GM18526 (cell line): ENCODE data around the gene RBM6.

ENCODE experiments used
- POLR2A ChIP-seq: IDR thresholded peaks from 3 replicates; pipeline ENCODE4 v1.6.1; 2011; ENCODE audit not compliant: insufficient read length; ENCODE audit errors: extremely low read depth

The RBM6 gene

GRCh38 chr3:49910409-49911123 lies 29.4 kb upstream of the RBM6 start:
- no peak for TF ChIP-seq POLR2A

- no peak for TF ChIP-seq POLR2A
Observed at GRCh38 chr3:49911124-49911420, 28.9 kb upstream of the RBM6 start.

- no peak for TF ChIP-seq POLR2A
Observed at GRCh38 chr3:49911611-49912010, 28.3 kb upstream of the RBM6 start.

- TF ChIP-seq POLR2A, result no peak
Observed at GRCh38 chr3:49912881-49913281, 27.1 kb upstream of the RBM6 start.

GRCh38 chr3:49914906-49915305 lies 25.0 kb upstream of the RBM6 start:
- TF ChIP-seq POLR2A, result no peak

GRCh38 chr3:49916686-49917085 lies 23.3 kb upstream of the RBM6 start:
- TF ChIP-seq POLR2A, result no peak

- no peak for TF ChIP-seq POLR2A
Observed at GRCh38 chr3:49924683-49925082, 15.3 kb upstream of the RBM6 start.

- TF ChIP-seq POLR2A, result no peak
Observed at GRCh38 chr3:49925485-49925884, 14.5 kb upstream of the RBM6 start.

GRCh38 chr3:49926117-49926728 lies 13.7 kb upstream of the RBM6 start:
- no peak for TF ChIP-seq POLR2A

- TF ChIP-seq POLR2A, result no peak
Observed at GRCh38 chr3:49927798-49928197, 12.2 kb upstream of the RBM6 start.

GRCh38 chr3:49928481-49929017 lies 11.4 kb upstream of the RBM6 start:
- no peak for TF ChIP-seq POLR2A

GRCh38 chr3:49929291-49930167 lies 10.4 kb upstream of the RBM6 start, which contains the start of gene MON1A:
Gene MON1A (minus strand): TSS chr3:49929811. CDS start chr3:49913346, 16,465 bp downstream.
- peak; percentile 52 for TF ChIP-seq POLR2A

- TF ChIP-seq POLR2A, result no peak
Observed at GRCh38 chr3:49930168-49930690, 9.7 kb upstream of the RBM6 start.

- no peak for TF ChIP-seq POLR2A
Observed at GRCh38 chr3:49930922-49931321, 9.0 kb upstream of the RBM6 start.

GRCh38 chr3:49937090-49937489 lies 2.9 kb upstream of the RBM6 start:
- TF ChIP-seq POLR2A, result no peak
